Tibial nerve (tissue), 4 donors: ENCODE data around the gene B4GALNT2.

ENCODE experiments used
- CTCF ChIP-seq, 5 experiments: fragments of 200-600 bp in 3 of 5; fragments of 450-650 bp in 2 of 5; sonication (generic) in 3 of 5; IDR thresholded peaks; one replicate each; pipeline ENCODE4 v1.5.1; 2016 to 2019; ENCODE audit warnings: antibody characterized with exemption in 5 of 5, mild to moderate bottlenecking in 3 of 5, moderate library complexity in 2 of 5
- EP300 ChIP-seq, 2 donors: sonication (generic); formaldehyde crosslinking; IDR thresholded peaks; one replicate each; pipeline ENCODE4 v1.6.1; 2017; ENCODE audit warnings: antibody characterized with exemption in 2 of 2, mild to moderate bottlenecking in 1 of 2

GRCh38 chr17:49162866-49163265 is 30.3 kb downstream of the B4GALNT2 start:
- TF ChIP-seq CTCF (IDR thresholded peaks at IDR 0.05) = no peak
- no peak for TF ChIP-seq EP300 (IDR thresholded peaks at IDR 0.05)
